HG03060 (cell line): ENCODE data around the gene DOCK2.
A peak's percentile ranks its signal among the peaks of the same experiment; 100 is the strongest.
"Not testable (repeated sequence)": the region's sequence is repeated elsewhere in the genome, so short reads cannot be mapped to it uniquely, and the experiment has no call there.

Source experiments
- ATAC-seq: cut with Tn5 transposase; IDR thresholded peaks from one replicate; pipeline ENCODE4 v1.9.1; 2021; ENCODE audit warnings: low read depth, moderate number of reproducible peaks; ENCODE audit not compliant: unreplicated experiment

DOCK2 gene

GRCh38 chr5:169637085-169637548 lies at the start of gene DOCK2:
Gene DOCK2 (plus strand): TSS chr5:169637275. CDS start chr5:169637327, 52 bp downstream.
- ATAC-seq = peak; percentile 78

GRCh38 chr5:169590602-169591001 lies 46.5 kb upstream of the DOCK2 start:
- ATAC-seq = no peak

GRCh38 chr5:169591636-169592035 lies 45.4 kb upstream of the DOCK2 start:
- no peak for ATAC-seq

- no peak for ATAC-seq
These were observed 44.0 kb upstream of the DOCK2 start for GRCh38 chr5:169592937-169593650.

- ATAC-seq = no peak
These were observed 41.8 kb upstream of the DOCK2 start for GRCh38 chr5:169595172-169595820.

GRCh38 chr5:169599451-169599850 lies 37.6 kb upstream of the DOCK2 start:
- ATAC-seq = no peak

- ATAC-seq = no peak
These were observed 34.5 kb upstream of the DOCK2 start for GRCh38 chr5:169602535-169602934.

- no peak for ATAC-seq
These were observed 30.8 kb upstream of the DOCK2 start for GRCh38 chr5:169606279-169606678.

- ATAC-seq = no peak
These were observed 29.2 kb upstream of the DOCK2 start for GRCh38 chr5:169607882-169608281.

GRCh38 chr5:169609716-169610115 lies 27.4 kb upstream of the DOCK2 start:
- no peak for ATAC-seq

GRCh38 chr5:169610606-169611005 lies 26.5 kb upstream of the DOCK2 start:
- no peak for ATAC-seq

- ATAC-seq = no peak
These were observed 21.5 kb upstream of the DOCK2 start for GRCh38 chr5:169615561-169615960.

GRCh38 chr5:169624307-169624706 lies 12.8 kb upstream of the DOCK2 start:
- ATAC-seq = not testable (repeated sequence)

GRCh38 chr5:169626779-169627178 lies 10.3 kb upstream of the DOCK2 start:
- no peak for ATAC-seq

- ATAC-seq = no peak
These were observed 9.5 kb upstream of the DOCK2 start for GRCh38 chr5:169627551-169627950.

- ATAC-seq = no peak
These were observed 8.2 kb upstream of the DOCK2 start for GRCh38 chr5:169628892-169629291.

- no peak for ATAC-seq
These were observed 7.1 kb upstream of the DOCK2 start for GRCh38 chr5:169629847-169630548.

GRCh38 chr5:169631360-169631759 lies 5.7 kb upstream of the DOCK2 start:
- ATAC-seq = no peak

GRCh38 chr5:169632946-169633345 lies 4.1 kb upstream of the DOCK2 start:
- ATAC-seq = no peak

- ATAC-seq = no peak
These were observed 2.5 kb upstream of the DOCK2 start for GRCh38 chr5:169634606-169635005.

GRCh38 chr5:169635936-169636335 lies 1.1 kb upstream of the DOCK2 start:
- no peak for ATAC-seq
